Astrocyte (in vitro differentiated cells and primary cell): Measurements from ENCODE around the gene ALDOB. TPM values are rescaled to one million over a fixed set of nuclear protein-coding genes. Genes with fewer than 3 reads are reported as not detected.

Source experiments
- DNase-seq: peaks from one replicate; pipeline ENCODE4 v3.0.0-alpha.2; 2010; ENCODE audit warnings: low read depth
- FAIRE-seq: peaks from 2 replicates; lab custom pipeline; 2011; peaks lifted over from hg19 to GRCh38; lab: Jason Lieb, UNC
- H2AFZ ChIP-seq: 2 replicates; pipeline ENCODE4 v1.6.0; 2012; ENCODE audit warnings: low read depth, low read length, inconsistent platforms
- H3K27ac ChIP-seq: 2 replicates; pipeline ENCODE4 v1.5.1; 2011; ENCODE audit warnings: low read depth, low read length, inconsistent platforms
- H3K27me3 ChIP-seq: 2 replicates; pipeline ENCODE4 v1.6.0; 2011; ENCODE audit warnings: low read length, inconsistent platforms; ENCODE audit not compliant: insufficient read depth
- H3K36me3 ChIP-seq: 2 replicates; pipeline ENCODE4 v1.5.1; 2011; ENCODE audit warnings: low read length, inconsistent platforms; ENCODE audit not compliant: insufficient read depth
- H3K4me1 ChIP-seq: 2 replicates; pipeline ENCODE4 v1.5.1; 2011; ENCODE audit warnings: low read length, inconsistent platforms; ENCODE audit not compliant: insufficient read depth
- H3K4me2 ChIP-seq: 2 replicates; pipeline ENCODE4 v1.6.0; 2012; ENCODE audit warnings: low read length, inconsistent platforms
- H3K4me3 ChIP-seq: 2 replicates; pipeline ENCODE4 v1.5.1; 2011; ENCODE audit warnings: low read depth, mild to moderate bottlenecking, low read length, inconsistent platforms; ENCODE audit not compliant: insufficient read depth
- H3K79me2 ChIP-seq: 2 replicates; pipeline ENCODE4 v1.6.0; 2012; ENCODE audit warnings: mild to moderate bottlenecking, low read length, inconsistent platforms; ENCODE audit not compliant: insufficient read depth
- H3K9ac ChIP-seq: 2 replicates; pipeline ENCODE4 v1.6.0; 2012; ENCODE audit warnings: mild to moderate bottlenecking, low read length, inconsistent platforms
- H3K9me3 ChIP-seq: 2 replicates; pipeline ENCODE4 v1.5.1; 2012; ENCODE audit warnings: low read depth, mild to moderate bottlenecking, low read length, inconsistent platforms; ENCODE audit not compliant: insufficient read depth
- H4K20me1 ChIP-seq: 2 replicates; pipeline ENCODE4 v1.6.0; 2012; ENCODE audit warnings: low read length, inconsistent platforms; ENCODE audit not compliant: insufficient read depth
- H3K27ac Mint-ChIP-seq: one replicate; pipeline ENCODE4 v1.8.0; 2021; ENCODE audit warnings: mild to moderate bottlenecking, mixed read lengths; ENCODE audit not compliant: unreplicated experiment
- H3K27me3 Mint-ChIP-seq: one replicate; pipeline ENCODE4 v1.8.0; 2021; ENCODE audit warnings: low read depth, mixed read lengths; ENCODE audit not compliant: unreplicated experiment
- H3K36me3 Mint-ChIP-seq: one replicate; pipeline ENCODE4 v1.8.0; 2021; ENCODE audit warnings: low read depth, mixed read lengths; ENCODE audit not compliant: unreplicated experiment
- H3K4me1 Mint-ChIP-seq: one replicate; pipeline ENCODE4 v1.8.0; 2021; ENCODE audit warnings: low read depth, mixed read lengths; ENCODE audit not compliant: unreplicated experiment
- H3K4me3 Mint-ChIP-seq: one replicate; pipeline ENCODE4 v1.8.0; 2021; ENCODE audit warnings: mild to moderate bottlenecking, moderate library complexity, mixed read lengths; ENCODE audit not compliant: unreplicated experiment
- H3K9me3 Mint-ChIP-seq: one replicate; pipeline ENCODE4 v1.8.0; 2021; ENCODE audit warnings: mild to moderate bottlenecking, mixed read lengths; ENCODE audit not compliant: unreplicated experiment
- CTCF ChIP-seq: IDR thresholded peaks from 2 replicates; pipeline ENCODE4 v1.5.1; 2011; ENCODE audit warnings: low read depth, mild to moderate bottlenecking, inconsistent platforms, low read length, moderate library complexity; ENCODE audit not compliant: insufficient read depth
- EZH2 ChIP-seq: IDR thresholded peaks from 2 replicates; pipeline ENCODE4 v1.6.1; 2012; ENCODE audit warnings: mild to moderate bottlenecking, low read length, inconsistent platforms; ENCODE audit not compliant: insufficient read depth
- total RNA-seq: library from RNA; stranded (reverse); gene quantifications from 2 replicates; pipeline ENCODE4 v1.2.1, GENCODE V29; 2021

ALDOB gene
- total RNA-seq, 1 donor from 2014 or later: not detected

DNA sequence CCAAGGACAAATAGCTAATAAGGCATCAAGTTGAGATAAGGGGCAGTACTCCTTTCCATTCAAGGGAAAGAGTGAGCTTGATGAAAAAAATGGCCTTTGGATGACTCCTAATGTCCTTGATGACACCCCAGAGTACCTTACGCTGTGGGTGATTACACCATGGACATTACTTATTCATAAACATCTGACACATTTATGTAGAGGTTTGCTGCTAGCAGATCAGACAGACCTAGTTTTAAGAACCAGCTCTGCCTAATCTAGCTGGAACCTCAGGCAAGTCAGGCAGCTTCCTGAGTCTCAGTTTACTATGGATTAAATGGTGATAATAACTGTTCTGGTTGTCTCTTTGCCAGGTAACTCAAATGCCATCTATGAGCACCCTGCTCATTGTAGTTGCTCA, 2.8 kb downstream of the ALDOB start:
- Mint-ChIP-seq H3K27me3 (peaks cover 14% of the 10 kb centered on the region), H3K36me3 (no peaks in the 10 kb centered on the region), H3K4me1 (peaks cover 1% of the 10 kb centered on the region), H3K4me3 (no peak overlapping the region), H3K9me3 (no peaks in the 10 kb centered on the region), H3K27ac (no peak overlapping the region)
- H3K27me3 ChIP-seq: peaks cover 2% of the 10 kb centered on the region
- no peak overlapping the region for H3K27ac ChIP-seq
- no peaks in the 10 kb centered on the region for H3K79me2 ChIP-seq
- TF ChIP-seq CTCF: no peak
- DNase-seq: no peak
- no peak overlapping the region for H3K4me2 ChIP-seq
- no peak overlapping the region for H3K4me3 ChIP-seq
- H3K36me3 ChIP-seq: no peaks in the 10 kb centered on the region
- no peak overlapping the region for H2AFZ ChIP-seq
- H4K20me1 ChIP-seq: no peaks in the 10 kb centered on the region
- H3K4me1 ChIP-seq: no peaks in the 10 kb centered on the region
- H3K9ac ChIP-seq: no peak overlapping the region
- no peak for FAIRE-seq
- H3K9me3 ChIP-seq: no peaks in the 10 kb centered on the region

DNA sequence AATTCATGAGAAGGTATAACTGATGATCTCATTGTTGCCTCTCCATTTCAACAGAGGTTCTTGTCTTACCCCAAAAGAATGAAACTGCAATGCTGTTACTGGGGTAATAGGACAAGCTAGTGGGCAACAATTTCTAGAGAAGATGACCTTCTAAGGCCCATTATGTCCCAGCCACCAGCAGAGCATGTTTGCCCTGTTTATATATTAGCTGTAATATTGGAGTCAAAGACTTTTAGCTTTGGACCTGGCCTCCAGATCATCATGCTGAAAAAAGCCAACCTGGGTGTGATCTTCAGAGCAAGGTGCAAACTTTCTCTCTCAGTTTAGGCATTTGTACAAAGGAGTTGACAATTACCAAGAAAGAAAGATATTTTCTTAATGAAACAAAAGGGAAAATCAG, 3.4 kb downstream of the ALDOB start:
- TF ChIP-seq EZH2: no peak
- TF ChIP-seq CTCF: no peak
- no peak overlapping the region for H3K9ac ChIP-seq
- no peaks in the 10 kb centered on the region for H3K4me1 ChIP-seq
- H3K4me3 Mint-ChIP-seq: no peak overlapping the region
- no peaks in the 10 kb centered on the region for H3K36me3 ChIP-seq
- no peaks in the 10 kb centered on the region for H3K36me3 Mint-ChIP-seq
- no peak overlapping the region for H3K4me3 ChIP-seq
- H3K27ac Mint-ChIP-seq: no peak overlapping the region
- no peaks in the 10 kb centered on the region for H3K9me3 Mint-ChIP-seq
- no peaks in the 10 kb centered on the region for H3K27me3 ChIP-seq
- H2AFZ ChIP-seq: no peak overlapping the region
- H3K79me2 ChIP-seq: no peaks in the 10 kb centered on the region
- no peaks in the 10 kb centered on the region for H3K9me3 ChIP-seq
- peaks cover 1% of the 10 kb centered on the region for H3K4me1 Mint-ChIP-seq
- H4K20me1 ChIP-seq: no peaks in the 10 kb centered on the region
- no peak for DNase-seq
- no peak overlapping the region for H3K27ac ChIP-seq
- peaks cover 14% of the 10 kb centered on the region for H3K27me3 Mint-ChIP-seq
- no peak for FAIRE-seq
- no peak overlapping the region for H3K4me2 ChIP-seq

DNA sequence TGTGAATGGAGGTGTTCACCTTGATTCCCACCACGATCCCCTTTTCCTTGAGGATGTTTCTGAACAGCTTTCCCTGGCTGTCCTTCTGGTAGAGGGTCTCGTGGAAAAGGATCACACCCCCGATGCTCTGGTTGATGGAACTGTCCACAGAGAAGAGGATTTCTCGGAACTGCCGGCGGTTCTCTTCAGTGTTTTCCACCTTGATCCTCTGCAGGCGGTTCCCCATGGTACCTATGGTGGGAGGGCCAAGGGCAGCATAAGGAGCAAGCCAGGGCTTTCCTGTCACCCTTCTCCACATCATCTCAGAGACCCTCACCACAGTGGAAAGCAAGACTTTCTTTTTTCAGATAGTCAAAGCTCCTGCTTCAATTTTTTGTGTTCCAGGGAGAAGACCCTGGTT, 5.8 kb downstream of the ALDOB start:
- Histone ChIP-seq H2AFZ (no peak overlapping the region), H3K4me2 (no peak overlapping the region), H3K4me1 (no peaks in the 10 kb centered on the region), H4K20me1 (no peaks in the 10 kb centered on the region), H3K9me3 (no peaks in the 10 kb centered on the region), H3K27ac (no peak overlapping the region), H3K27me3 (no peaks in the 10 kb centered on the region), H3K4me3 (no peak overlapping the region), H3K9ac (no peak overlapping the region), H3K36me3 (no peaks in the 10 kb centered on the region), H3K79me2 (no peaks in the 10 kb centered on the region)
- TF ChIP-seq CTCF: no peak
- no peak for TF ChIP-seq EZH2
- DNase-seq: no peak
- H3K4me3 Mint-ChIP-seq: no peak overlapping the region
- H3K36me3 Mint-ChIP-seq: no peaks in the 10 kb centered on the region
- peaks cover 14% of the 10 kb centered on the region for H3K27me3 Mint-ChIP-seq
- no peaks in the 10 kb centered on the region for H3K4me1 Mint-ChIP-seq
- FAIRE-seq: no peak
- no peaks in the 10 kb centered on the region for H3K9me3 Mint-ChIP-seq
- no peak overlapping the region for H3K27ac Mint-ChIP-seq
